CD4-positive, alpha-beta T cell treated with Interferon gamma for 1 hour (primary cell): Measurements from ENCODE around the gene ZNF445.
"Not testable (repeated sequence)": the region's sequence is repeated elsewhere in the genome, so short reads cannot be mapped to it uniquely, and the experiment has no call there.

Source experiments
- DNase-seq: peaks from one replicate; pipeline ENCODE4 v3.0.0-alpha.2; 2020

Gene ZNF445

DNA sequence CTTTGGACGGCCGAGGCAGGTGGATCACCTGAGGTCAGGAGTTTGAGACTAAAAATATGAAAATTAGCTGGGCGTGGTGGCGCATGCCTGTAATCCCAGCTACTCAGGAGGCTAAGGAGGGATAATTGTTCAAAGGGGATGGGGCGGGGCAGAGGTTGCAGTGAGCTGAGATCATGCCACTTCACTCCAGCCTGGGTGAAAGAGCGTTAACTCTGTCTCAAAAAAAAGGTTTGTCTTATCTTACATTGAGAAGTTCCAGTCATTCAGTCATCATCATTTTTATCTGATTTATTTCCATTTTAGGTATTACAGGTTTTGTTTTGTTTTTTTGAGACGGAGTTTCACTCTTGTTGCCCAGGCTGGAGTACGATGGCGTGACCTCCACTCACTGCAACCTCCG, 2.6 kb downstream of the ZNF445 start:
- DNase-seq: not testable (repeated sequence)

- no peak for DNase-seq
These were observed 7.0 kb downstream of the ZNF445 start for GRCh38 chr3:44470430-44470829.

GRCh38 chr3:44469914-44470313, 7.6 kb downstream of the ZNF445 start:
- no peak for DNase-seq

DNA sequence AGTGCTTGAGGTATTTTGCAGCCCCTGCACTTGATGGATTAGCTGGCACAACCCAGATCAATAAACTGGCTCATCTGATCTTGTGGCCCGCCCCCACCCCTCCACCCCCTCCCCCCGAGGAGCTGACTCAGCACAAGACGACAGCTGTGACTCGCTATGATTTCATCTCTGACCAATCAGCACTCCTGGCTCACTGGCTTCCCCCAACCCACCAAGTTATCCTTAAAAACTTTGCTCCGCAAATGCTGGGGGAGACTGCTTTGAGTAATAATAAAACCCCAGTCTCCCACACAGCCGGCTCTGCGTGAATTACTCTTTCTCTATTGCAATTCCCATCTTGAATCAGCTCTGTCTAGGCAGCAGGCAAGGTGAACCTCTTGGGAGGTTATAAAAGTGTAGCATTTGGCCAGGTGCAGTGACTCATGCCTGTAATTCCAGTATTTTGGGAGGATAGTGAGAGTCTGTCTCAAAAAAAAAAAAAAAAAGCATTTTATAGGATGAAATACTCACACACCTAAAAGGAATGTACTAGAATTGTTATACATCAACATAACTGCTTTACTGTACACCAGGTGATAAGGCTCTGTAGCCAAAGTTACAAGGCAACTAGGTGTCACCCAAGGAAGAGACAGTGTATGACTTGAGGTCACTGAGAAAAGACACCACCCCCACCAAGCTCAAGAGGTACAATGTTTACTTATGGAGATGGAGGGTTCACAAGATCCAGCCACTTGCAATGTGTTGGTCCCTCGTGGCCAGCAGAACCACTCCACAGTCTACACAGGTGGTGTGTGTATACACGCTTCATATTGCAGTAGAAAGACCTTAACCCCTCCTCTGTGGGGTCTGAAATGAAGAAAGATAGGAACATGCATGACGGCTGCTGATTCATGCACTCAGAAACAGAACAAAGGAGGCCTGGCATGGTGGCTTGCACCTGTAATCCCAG, 8.6 kb downstream of the ZNF445 start:
- no peak for DNase-seq

DNA sequence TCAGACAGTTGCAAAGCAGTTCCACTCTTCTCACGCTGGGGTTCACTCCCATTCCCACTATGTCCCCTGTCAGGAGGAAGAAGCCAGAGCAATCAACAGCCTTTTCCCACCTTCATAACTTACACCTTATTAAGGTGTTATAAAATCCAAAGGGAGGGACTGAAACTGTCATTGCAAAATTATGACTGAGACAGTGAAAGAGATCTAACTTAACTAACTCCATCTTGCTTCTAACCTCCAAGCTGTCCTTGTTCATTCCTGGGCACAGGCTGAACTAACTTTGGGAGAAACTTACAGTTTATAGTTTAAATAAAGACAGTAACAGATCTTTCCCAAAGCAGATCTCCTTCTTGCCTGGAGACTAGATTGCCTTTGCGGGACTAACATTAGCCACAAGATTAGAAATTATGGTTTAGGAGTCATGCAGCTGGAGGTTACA, 9.4 kb downstream of the ZNF445 start:
- DNase-seq: not testable (repeated sequence)

DNA sequence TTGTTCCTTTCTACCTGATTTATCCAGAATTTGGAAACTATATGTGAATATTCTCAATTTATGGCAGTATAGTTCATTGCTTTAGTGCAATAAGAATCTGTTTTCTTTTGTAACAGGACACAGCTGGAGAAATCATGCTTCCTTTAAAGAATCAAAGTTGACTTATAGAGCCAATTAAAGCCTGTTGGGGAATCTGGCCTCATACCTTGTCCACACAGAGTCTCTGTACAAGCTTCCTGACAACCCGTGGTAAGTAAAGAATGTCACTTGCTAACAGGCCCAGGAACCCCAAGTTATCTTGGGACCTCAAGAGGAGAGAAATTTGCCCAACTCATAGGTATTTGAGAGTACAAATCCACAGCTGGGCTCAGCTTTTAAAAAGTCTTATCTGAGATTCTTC, 10.2 kb downstream of the ZNF445 start:
- DNase-seq: no peak

- DNase-seq: not testable (repeated sequence)
These were observed 12.6 kb downstream of the ZNF445 start for GRCh38 chr3:44464920-44465319.

DNA sequence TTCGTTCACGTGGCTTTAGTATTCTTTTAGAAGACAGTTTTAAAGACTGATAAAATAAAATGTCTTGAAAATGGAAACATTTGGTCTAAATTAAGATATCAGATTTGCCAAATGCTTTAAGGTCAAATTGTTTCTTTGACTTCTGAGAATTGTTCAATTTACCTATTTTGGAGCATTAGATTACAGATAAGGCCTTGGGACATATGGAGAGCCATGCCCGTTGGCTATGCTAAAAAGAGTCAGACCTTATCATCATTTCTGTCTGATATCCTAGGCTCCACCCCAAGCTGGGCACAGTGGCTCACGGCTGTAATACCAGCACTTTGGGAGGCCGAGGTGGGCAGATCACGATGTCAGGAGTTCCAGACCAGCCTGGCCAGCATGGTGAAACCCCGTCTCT, 13.0 kb downstream of the ZNF445 start:
- no peak for DNase-seq

DNA sequence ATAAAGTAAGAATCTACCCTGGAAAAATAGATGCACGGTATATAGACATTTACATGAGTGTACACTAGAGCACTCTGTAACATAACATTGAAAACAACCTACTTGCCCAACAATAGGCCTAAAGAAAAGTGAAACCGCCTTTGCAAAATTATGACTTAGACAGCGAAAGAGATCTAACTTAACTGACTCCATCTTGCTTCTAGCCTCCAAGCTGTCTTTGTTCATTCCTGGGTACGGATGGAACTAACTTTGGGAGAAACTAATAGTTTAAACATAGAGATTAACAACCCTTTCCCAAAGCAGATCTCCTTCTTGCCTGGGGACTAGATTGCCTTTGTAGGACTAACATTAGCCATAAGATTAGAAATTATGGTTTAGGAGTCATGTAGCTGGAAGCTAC, 17.4 kb downstream of the ZNF445 start:
- DNase-seq: not testable (repeated sequence)

- DNase-seq: no peak
These were observed 22.2 kb downstream of the ZNF445 start for GRCh38 chr3:44455318-44455717.

DNA sequence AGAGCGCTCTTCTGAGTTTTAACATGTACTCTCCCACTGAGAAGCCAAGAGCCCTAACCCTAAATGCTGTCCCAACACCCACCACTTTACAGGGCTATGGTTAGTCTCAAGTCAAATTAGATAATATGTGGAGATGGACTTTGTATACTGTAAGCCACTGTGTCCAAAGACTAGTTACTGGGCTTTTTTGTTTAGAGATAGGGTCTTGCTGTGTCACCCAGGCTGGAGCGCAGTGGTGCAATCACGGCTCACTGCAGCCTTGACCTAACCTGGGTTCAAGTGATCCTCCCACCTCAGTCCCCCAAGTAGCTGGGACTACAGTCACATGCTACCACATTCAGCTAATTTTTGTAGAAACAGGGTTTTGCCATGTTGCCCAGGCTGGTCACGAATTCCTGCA, 23.2 kb downstream of the ZNF445 start:
- no peak for DNase-seq

DNA sequence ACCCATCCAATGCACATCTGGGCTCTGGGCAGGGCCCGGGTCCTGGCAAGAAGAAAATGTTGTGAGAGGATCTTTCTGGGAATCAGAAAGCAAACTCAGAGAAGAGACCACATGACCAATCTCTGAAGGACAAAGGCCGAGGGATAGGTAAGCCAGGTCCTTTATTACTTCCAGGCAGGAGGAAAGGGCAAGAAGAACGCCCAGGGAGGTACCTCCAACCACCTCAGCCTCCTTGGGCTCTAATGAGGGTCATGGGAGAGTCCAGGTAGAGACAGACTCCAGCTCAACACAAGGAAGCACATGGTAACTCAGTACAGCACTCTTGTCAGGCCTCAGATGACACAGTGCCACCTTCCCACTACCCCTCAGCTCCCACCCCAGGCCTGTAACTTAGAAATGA, 26.0 kb downstream of the ZNF445 start:
- DNase-seq: no peak

- no peak for DNase-seq
These were observed 30.5 kb downstream of the ZNF445 start for GRCh38 chr3:44446929-44447328.

GRCh38 chr3:44445786-44446185, 31.7 kb downstream of the ZNF445 start:
- no peak for DNase-seq

DNA sequence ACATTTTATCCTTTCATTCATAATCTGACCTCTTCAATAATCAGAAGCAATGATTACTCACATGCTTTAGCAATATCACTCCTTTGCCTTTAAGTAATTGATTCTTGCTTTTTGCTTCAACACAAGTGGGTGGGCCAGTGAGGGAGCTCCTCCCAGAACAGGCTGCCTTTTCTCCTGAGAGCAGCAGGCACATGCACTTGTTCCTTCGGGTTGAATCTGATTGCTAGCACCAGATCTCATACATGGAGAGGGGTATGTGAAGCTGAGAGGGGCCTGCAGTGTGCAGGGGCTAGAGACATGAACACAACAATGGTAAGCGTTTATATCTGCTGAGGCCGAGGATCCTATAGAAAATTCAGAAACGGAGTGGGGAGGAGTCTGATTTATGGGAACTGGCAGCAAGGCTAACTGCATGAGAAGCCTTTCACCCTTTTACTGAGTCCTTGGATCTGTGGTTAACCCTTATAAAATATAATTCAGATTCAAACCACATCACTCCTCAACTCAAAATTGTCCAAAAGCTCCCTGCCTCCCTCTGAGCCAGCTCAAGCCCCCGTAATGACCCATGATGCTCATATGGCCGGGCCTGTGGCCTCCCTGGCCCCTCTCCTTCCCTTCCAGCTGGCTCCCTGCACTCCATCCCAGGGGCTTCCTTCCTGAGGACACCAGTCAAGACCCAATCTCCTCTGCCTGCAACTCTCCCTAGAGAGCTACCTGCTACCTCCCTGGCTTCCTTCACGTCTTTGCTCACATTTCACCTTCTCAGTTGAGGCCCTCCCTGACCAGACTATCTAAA, 32.4 kb downstream of the ZNF445 start:
- no peak for DNase-seq

DNA sequence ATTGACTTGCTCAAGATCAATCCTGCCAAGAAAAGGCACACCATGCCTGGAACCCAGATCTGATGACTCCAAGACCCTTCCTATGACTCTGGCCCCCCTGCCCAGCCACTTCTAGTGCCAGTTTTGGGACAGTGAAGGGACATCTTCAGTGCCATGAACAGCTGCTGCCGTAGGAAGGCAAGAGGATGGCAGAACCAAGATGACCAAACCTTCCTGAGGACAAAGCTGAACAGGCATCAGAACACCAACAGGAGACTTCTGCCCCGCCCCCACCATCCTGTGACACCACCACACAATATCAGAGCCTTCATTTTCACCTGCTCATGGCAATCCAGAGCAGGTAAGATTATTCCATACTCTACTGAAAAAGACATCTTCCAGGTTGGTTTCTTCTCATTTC, 33.0 kb downstream of the ZNF445 start:
- no peak for DNase-seq

GRCh38 chr3:44442596-44443309, 34.7 kb downstream of the ZNF445 start:
- DNase-seq: no peak

GRCh38 chr3:44439499-44440295, 37.8 kb downstream of the ZNF445 start:
- DNase-seq: peak; percentile 85

DNA sequence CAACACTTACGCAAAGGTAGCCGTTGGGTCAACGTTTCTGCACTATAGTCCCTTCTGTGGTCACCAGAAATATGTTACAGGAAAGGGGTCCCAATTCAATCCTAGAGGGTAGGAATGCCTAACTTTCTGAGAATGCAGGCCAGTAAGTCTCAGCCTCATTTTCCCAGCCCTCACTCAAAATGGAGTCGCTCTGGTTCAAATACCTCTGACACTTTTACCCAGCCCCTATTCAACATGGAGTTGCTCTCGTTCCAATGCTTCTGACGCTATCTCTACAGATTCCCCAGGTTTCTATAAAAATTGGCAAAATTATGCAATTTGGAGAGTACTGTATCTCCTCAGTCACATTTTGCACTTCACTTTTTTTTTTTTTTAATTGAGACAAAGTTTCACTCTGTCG, 39.7 kb downstream of the ZNF445 start:
- no peak for DNase-seq

- DNase-seq: no peak
These were observed 41.3 kb downstream of the ZNF445 start for GRCh38 chr3:44436181-44436580.

GRCh38 chr3:44434834-44435510, 42.5 kb downstream of the ZNF445 start:
- no peak for DNase-seq

DNA sequence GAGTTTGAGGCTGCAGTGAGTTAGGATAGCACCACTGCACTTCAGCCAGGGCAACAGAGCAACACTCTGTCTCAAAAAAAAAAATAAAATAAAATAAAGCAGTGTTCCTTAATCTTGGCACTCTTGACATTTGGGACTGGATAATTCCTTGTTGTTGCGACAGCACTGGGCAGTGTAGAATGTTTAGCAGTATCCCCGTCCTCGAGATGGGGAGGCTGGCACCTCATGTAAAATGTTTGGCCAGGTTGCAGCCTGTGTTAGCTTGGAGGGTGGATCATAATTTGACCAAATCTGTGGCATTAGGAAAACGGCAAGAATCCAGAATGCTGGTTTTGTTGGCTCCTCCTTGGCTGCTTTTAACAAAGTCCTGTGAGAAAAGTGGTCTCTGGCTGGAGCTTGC, 47.0 kb downstream of the ZNF445 start:
- DNase-seq: no peak
